HG02973 (cell line): ENCODE results near the gene DHDDS.
"Not testable (repeated sequence)": the region's sequence is repeated elsewhere in the genome, so short reads cannot be mapped to it uniquely, and the experiment has no call there.

ENCODE experiments used
- ATAC-seq: cut with Tn5 transposase; IDR thresholded peaks from one replicate; pipeline ENCODE4 v1.9.1; 2021; ENCODE audit warnings: moderate library complexity; ENCODE audit not compliant: unreplicated experiment

The DHDDS gene

GRCh38 chr1:26431979-26432695 lies at the start of gene DHDDS:
Gene DHDDS, plus strand, starts transcription at chr1:26432321. Its CDS starts 625 bp downstream, at chr1:26432946.
- ATAC-seq, result peak; percentile 90

GRCh38 chr1:26384076-26384475 lies 48.0 kb upstream of the DHDDS start:
- no peak for ATAC-seq

- ATAC-seq, result not testable (repeated sequence)
Measured at GRCh38 chr1:26385063-26385462, 47.1 kb upstream of the DHDDS start.

- no peak for ATAC-seq
Measured at GRCh38 chr1:26387447-26387846, 44.7 kb upstream of the DHDDS start.

- no peak for ATAC-seq
Measured at GRCh38 chr1:26388791-26389445, 43.2 kb upstream of the DHDDS start.

GRCh38 chr1:26389604-26390247 lies 42.4 kb upstream of the DHDDS start:
- no peak for ATAC-seq

GRCh38 chr1:26391450-26391849 lies 40.7 kb upstream of the DHDDS start:
- no peak for ATAC-seq

- ATAC-seq, result no peak
Measured at GRCh38 chr1:26395754-26396153, 36.4 kb upstream of the DHDDS start.

- ATAC-seq, result no peak
Measured at GRCh38 chr1:26399034-26399433, 33.1 kb upstream of the DHDDS start.

GRCh38 chr1:26401891-26402290 lies 30.2 kb upstream of the DHDDS start:
- ATAC-seq, result no peak

GRCh38 chr1:26403656-26404055 lies 28.5 kb upstream of the DHDDS start:
- ATAC-seq, result no peak

- ATAC-seq, result no peak
Measured at GRCh38 chr1:26404641-26405040, 27.5 kb upstream of the DHDDS start.

- no peak for ATAC-seq
Measured at GRCh38 chr1:26405281-26405915, 26.7 kb upstream of the DHDDS start.

GRCh38 chr1:26408604-26409003 lies 23.5 kb upstream of the DHDDS start:
- no peak for ATAC-seq

GRCh38 chr1:26409191-26409807 lies 22.8 kb upstream of the DHDDS start:
- no peak for ATAC-seq

GRCh38 chr1:26410706-26411623 lies 21.2 kb upstream of the DHDDS start, which contains the start of gene LIN28A:
Gene LIN28A, plus strand, starts transcription at chr1:26410817. Its CDS starts 75 bp downstream, at chr1:26410892.
- ATAC-seq, result no peak

GRCh38 chr1:26411624-26412074 lies 20.5 kb upstream of the DHDDS start:
- no peak for ATAC-seq

- no peak for ATAC-seq
Measured at GRCh38 chr1:26412180-26412840, 19.8 kb upstream of the DHDDS start.

GRCh38 chr1:26413031-26413430 lies 19.1 kb upstream of the DHDDS start:
- no peak for ATAC-seq
